NT2/D1 (cell line): ENCODE results near the gene MAP3K2.

Source experiments
- DNase-seq: peaks from one replicate; pipeline ENCODE4 v3.0.0-alpha.2; 2011; ENCODE audit warnings: low read depth, low spot score
- H3K27me3 ChIP-seq: 2 replicates; pipeline ENCODE4 v1.6.0; 2011; ENCODE audit warnings: mild to moderate bottlenecking; ENCODE audit not compliant: insufficient read length, insufficient read depth
- H3K36me3 ChIP-seq: 2 replicates; pipeline ENCODE4 v1.6.1; 2011; ENCODE audit warnings: mild to moderate bottlenecking, low read length, mixed read lengths; ENCODE audit not compliant: insufficient read depth, insufficient read length
- H3K4me1 ChIP-seq: 2 replicates; pipeline ENCODE4 v1.5.1; 2011; ENCODE audit not compliant: insufficient read depth, insufficient read length
- H3K4me3 ChIP-seq: 2 replicates; pipeline ENCODE4 v1.5.1; 2011; ENCODE audit warnings: low read depth; ENCODE audit not compliant: insufficient read length
- H3K9ac ChIP-seq: 2 replicates; pipeline ENCODE4 v1.6.0; 2011; ENCODE audit warnings: low read depth; ENCODE audit not compliant: insufficient read length
- H3K9me3 ChIP-seq: 2 replicates; pipeline ENCODE4 v1.5.1; 2011; ENCODE audit warnings: mild to moderate bottlenecking, low read length; ENCODE audit not compliant: insufficient read depth
- SUZ12 ChIP-seq: IDR thresholded peaks from 2 replicates; pipeline ENCODE4 v1.6.1; 2011; ENCODE audit not compliant: insufficient read length, insufficient read depth; ENCODE audit errors: extremely low read depth
- YY1 ChIP-seq: IDR thresholded peaks from 2 replicates; pipeline ENCODE4 v1.6.1; 2011; ENCODE audit not compliant: insufficient read length, insufficient read depth
- ZNF274 ChIP-seq: IDR thresholded peaks from 2 replicates; pipeline ENCODE4 v1.6.1; 2011; ENCODE audit warnings: mild to moderate bottlenecking, low read depth, low read length

MAP3K2 gene

GRCh38 chr2:127401757-127402695, 14.3 kb upstream of the MAP3K2 start:
- H3K27me3 ChIP-seq = no peaks in the 10 kb centered on the region
- no peak overlapping the region for H3K9ac ChIP-seq
- no peak for DNase-seq
- no peaks in the 10 kb centered on the region for H3K9me3 ChIP-seq
- H3K36me3 ChIP-seq = no peaks in the 10 kb centered on the region
- no peak overlapping the region for H3K4me3 ChIP-seq
- TF ChIP-seq SUZ12 (no peak), ZNF274 (no peak), YY1 (no peak)
- peaks cover 17% of the 10 kb centered on the region for H3K4me1 ChIP-seq

GRCh38 chr2:127400897-127401756, 13.4 kb upstream of the MAP3K2 start:
- no peaks in the 10 kb centered on the region for H3K9me3 ChIP-seq
- DNase-seq = no peak
- H3K27me3 ChIP-seq = no peaks in the 10 kb centered on the region
- no peak overlapping the region for H3K4me3 ChIP-seq
- H3K36me3 ChIP-seq = no peaks in the 10 kb centered on the region
- TF ChIP-seq YY1 (no peak), ZNF274 (no peak), SUZ12 (no peak)
- H3K4me1 ChIP-seq = peaks cover 17% of the 10 kb centered on the region
- H3K9ac ChIP-seq = no peak overlapping the region

- no peaks in the 10 kb centered on the region for H3K36me3 ChIP-seq
- H3K4me1 ChIP-seq = peaks cover 17% of the 10 kb centered on the region
- no peak overlapping the region for H3K9ac ChIP-seq
- TF ChIP-seq YY1 (no peak), ZNF274 (no peak), SUZ12 (no peak)
- no peaks in the 10 kb centered on the region for H3K27me3 ChIP-seq
- H3K9me3 ChIP-seq = no peaks in the 10 kb centered on the region
- DNase-seq = no peak
- H3K4me3 ChIP-seq = no peak overlapping the region
Measured at GRCh38 chr2:127400533-127400896, 12.7 kb upstream of the MAP3K2 start.

DNA sequence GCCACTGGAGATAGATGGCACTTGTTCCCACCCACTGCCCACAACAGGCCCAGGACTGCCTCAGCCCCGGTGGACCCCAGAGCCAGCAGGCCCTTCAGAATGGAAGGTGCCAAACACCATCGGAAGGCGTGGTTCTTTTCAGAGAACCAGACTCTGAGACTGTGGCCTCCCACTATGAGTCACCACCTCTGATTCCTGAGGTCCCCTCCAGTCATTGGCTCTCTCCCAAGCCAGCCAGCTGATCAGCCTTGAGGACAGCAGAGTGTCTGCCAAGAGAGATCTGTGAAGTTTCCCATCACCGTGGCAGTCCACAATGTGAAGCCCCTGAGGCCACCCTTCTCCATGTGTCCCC, 10.4 kb upstream of the MAP3K2 start:
- H3K4me1 ChIP-seq = peaks cover 14% of the 10 kb centered on the region
- no peak for DNase-seq
- TF ChIP-seq YY1 (no peak), SUZ12 (no peak), ZNF274 (no peak)
- H3K9me3 ChIP-seq = peaks cover 14% of the 10 kb centered on the region; the same call in 1 of the 2 replicates
- H3K4me3 ChIP-seq = no peak overlapping the region
- H3K27me3 ChIP-seq = no peaks in the 10 kb centered on the region
- no peaks in the 10 kb centered on the region for H3K36me3 ChIP-seq
- H3K9ac ChIP-seq = no peak overlapping the region

DNA sequence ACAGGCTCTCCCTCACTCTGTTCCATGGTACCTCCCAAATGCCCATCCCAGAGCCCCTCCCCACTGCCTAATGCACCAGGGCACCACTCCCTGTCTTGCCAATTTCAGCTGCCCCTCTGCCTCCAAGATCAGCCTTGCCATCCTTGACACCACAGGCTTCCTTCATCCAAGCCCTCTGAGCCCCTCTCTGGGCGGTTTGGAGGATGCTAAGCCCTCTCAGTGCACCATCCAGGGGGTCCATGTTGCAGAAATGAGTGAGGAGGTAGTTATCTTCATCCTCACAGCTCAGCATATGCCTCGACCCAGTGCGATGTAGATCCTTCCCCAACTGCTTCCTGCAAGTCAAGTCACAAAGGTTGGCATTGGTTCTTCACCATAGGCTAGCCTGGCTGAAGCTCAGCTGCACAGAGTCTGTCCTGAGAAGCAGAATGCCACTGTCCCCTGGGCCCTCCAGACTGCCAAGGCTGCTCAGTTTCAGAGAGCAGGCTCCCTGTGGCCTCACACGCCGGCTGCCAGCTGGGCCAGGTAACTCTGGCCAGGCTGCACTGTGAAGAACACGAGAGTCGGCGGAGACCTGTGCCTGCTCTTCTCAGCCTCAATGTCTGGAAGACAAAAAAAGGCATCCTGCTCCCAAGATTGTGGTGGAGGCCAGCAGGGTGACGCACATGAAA, 9.9 kb upstream of the MAP3K2 start:
- TF ChIP-seq ZNF274 (no peak), YY1 (no peak), SUZ12 (no peak)
- Histone ChIP-seq H3K36me3 (no peaks in the 10 kb centered on the region), H3K4me3 (no peak overlapping the region), H3K9me3 (peaks cover 15% of the 10 kb centered on the region; the same call in 1 of the 2 replicates), H3K9ac (no peak overlapping the region), H3K4me1 (peaks cover 14% of the 10 kb centered on the region), H3K27me3 (no peaks in the 10 kb centered on the region)
- no peak for DNase-seq

- peaks cover 7% of the 10 kb centered on the region for H3K4me1 ChIP-seq
- peaks cover 15% of the 10 kb centered on the region; the same call in 1 of the 2 replicates for H3K9me3 ChIP-seq
- no peaks in the 10 kb centered on the region for H3K36me3 ChIP-seq
- no peak overlapping the region for H3K9ac ChIP-seq
- no peak overlapping the region for H3K4me3 ChIP-seq
- no peaks in the 10 kb centered on the region for H3K27me3 ChIP-seq
- no peak for TF ChIP-seq SUZ12
- no peak for TF ChIP-seq ZNF274
- no peak for TF ChIP-seq YY1
- DNase-seq = no peak
Measured at GRCh38 chr2:127394492-127394891, 6.7 kb upstream of the MAP3K2 start.
